Psoas muscle (tissue), 8 donors: ENCODE data around the gene SPECC1L. TPM values are rescaled to one million over a fixed set of nuclear protein-coding genes. Genes with fewer than 3 reads are reported as not detected.
"Not testable (repeated sequence)": the region's sequence is repeated elsewhere in the genome, so short reads cannot be mapped to it uniquely, and the experiment has no call there.

Experiments used
- ATAC-seq, 4 donors: fragments of 200-7000 bp; cut with Tn5 transposase; one replicate each; pipeline ENCODE4 v1.9.1; 2020; ENCODE audit warnings: moderate library complexity in 3 of 4, mild to moderate bottlenecking in 2 of 4
- DNase-seq, 2 donors: peaks; one replicate each; pipeline ENCODE4 v3.0.0-alpha.2; 2020
- H3K27ac ChIP-seq: fragments of 200-600 bp; one replicate; pipeline ENCODE4 v1.8.0; 2022
- H3K27me3 ChIP-seq, 3 donors: fragments of 200-600 bp in 1 of 3; one replicate each; pipeline versions ENCODE4 v1.6.1 to v1.8.0; 2013 to 2022; ENCODE audit warnings: low read length in 2 of 3, mild to moderate bottlenecking in 2 of 3, moderate library complexity in 1 of 3; ENCODE audit not compliant: insufficient read depth in 3 of 3
- H3K36me3 ChIP-seq, 2 donors: fragments of 200-600 bp in 1 of 2; one replicate each; pipeline versions ENCODE4 v1.6.1 to v1.8.0; 2013 to 2022; ENCODE audit warnings: low read depth in 1 of 2, mild to moderate bottlenecking in 1 of 2, moderate library complexity in 1 of 2; ENCODE audit not compliant: insufficient read depth in 1 of 2
- H3K4me1 ChIP-seq: fragments of 200-600 bp; one replicate; pipeline ENCODE4 v1.8.0; 2022
- H3K4me3 ChIP-seq: fragments of 200-600 bp; one replicate; pipeline ENCODE4 v1.8.0; 2022; ENCODE audit warnings: mild to moderate bottlenecking
- H3K9me3 ChIP-seq: fragments of 200-600 bp; one replicate; pipeline ENCODE4 v1.8.0; 2022
- CTCF ChIP-seq: fragments of 200-600 bp; IDR thresholded peaks from one replicate; pipeline ENCODE4 v1.8.0; 2022; ENCODE audit warnings: antibody characterized with exemption
- WGBS, 3 donors: extraction: QIAGEN DNeasy Blood & Tissue Kit; methylation state at CpG; one replicate each; pipeline versions ENCODE4 v1.1.6 to v1.1.7; 2013; 5-methylcytosine and 5-hydroxymethylcytosine counted together
- intact Hi-C, 2 donors: fragments of 100-400 bp; cut with DNase I; formaldehyde crosslinking; loops; one replicate each; pipeline versions ENCODE4 v1.11.0 to v1.14.2; 2022
- polyA plus RNA-seq, 3 donors: library from polyadenylated mRNA; stranded (reverse); fragments of 200-250 nt; gene quantifications; one replicate each; pipeline ENCODE4 v1.2.3, GENCODE V29; 2013
- total RNA-seq, 4 donors: library from RNA; stranded (reverse); fragmentation: NEBNext Ultra II Directional in 2 of 4; extraction: Animal tissue kit (Norgen Biotek cat#: 25700) in 2 of 4; gene quantifications; one replicate each; pipeline versions ENCODE4 v1.2.1 to v1.2.4, GENCODE V29; 2021 to 2023
- donor health status: healthy with polysubstance abuse.
- donor health status: DM: no; HTN: no; CAD: no; lungs with moderate emphysema.
- donor health status: Bipolar disorder and iron deficiency.
- donor health status: healthy.
- donor health status: DM: yes; HTN: yes; CAD: no.
- donor health status: DM: no; HTN: no; CAD: no.
- donor health status: DM: no; HTN: no; CAD: no.
- donor health status: DM: yes; HTN: yes; CAD: no.

The SPECC1L gene
- total and polyA plus RNA-seq, 7 donors = 6.8 to 29.9 (median 23.6) TPM

GRCh38 chr22:24271386-24271854 is 789 bp downstream of the SPECC1L start:
- no peak for TF ChIP-seq CTCF
- no peak for ATAC-seq
- H3K27ac ChIP-seq = peak overlapping the region; percentile 97
- H3K4me1 ChIP-seq = peaks cover 37% of the 10 kb centered on the region
- peak overlapping the region; percentile 89 for H3K4me3 ChIP-seq
- H3K9me3 ChIP-seq = no peaks in the 10 kb centered on the region
- 1 to 2% (median 1%) methylated on average over 25 of the region's 25 CpGs for WGBS, 3 donors
- H3K36me3 ChIP-seq = no peaks in the 10 kb centered on the region
- intact Hi-C loops = loop anchor here in 1 of 2 donors (5.0 kb wide), 1 partner anchor 529 kb away; no protein-coding TSS in a partner anchor
- DNase-seq = peak in 1 of 2 donors; percentile 60
- H3K27me3 ChIP-seq = no peaks in the 10 kb centered on the region

GRCh38 chr22:24273031-24273430 is 2.4 kb downstream of the SPECC1L start:
- H3K4me1 ChIP-seq = peaks cover 37% of the 10 kb centered on the region
- not testable (repeated sequence) for H3K9me3 ChIP-seq, H3K4me3 ChIP-seq, H3K36me3 ChIP-seq, ATAC-seq, H3K27ac ChIP-seq, H3K27me3 ChIP-seq, DNase-seq
- intact Hi-C loops = loop anchor here in 1 of 2 donors (5.0 kb wide), 1 partner anchor 531 kb away; no protein-coding TSS in a partner anchor
- WGBS, 3 donors = 87 to 97% (median 88%) methylated on average over 2 of the region's 2 CpGs

GRCh38 chr22:24273906-24274305 is 3.3 kb downstream of the SPECC1L start:
- H3K27me3 ChIP-seq, DNase-seq, H3K4me3 ChIP-seq, H3K9me3 ChIP-seq, H3K36me3 ChIP-seq, ATAC-seq: not testable (repeated sequence)
- 55 to 67% (median 64%) methylated on average over 4 of the region's 4 CpGs for WGBS, 3 donors
- Histone ChIP-seq H3K27ac (peak overlapping the region; percentile 30), H3K4me1 (peaks cover 41% of the 10 kb centered on the region)
- intact Hi-C loops = loop anchor here in 1 of 2 donors (5.0 kb wide), 1 partner anchor 532 kb away; no protein-coding TSS in a partner anchor

- not testable (repeated sequence) for DNase-seq
- intact Hi-C loops = loop anchor here in 1 of 2 donors (5.0 kb wide), 1 partner anchor 533 kb away; no protein-coding TSS in a partner anchor
- peak overlapping the region; percentile 50 for H3K27ac ChIP-seq
Observed at GRCh38 chr22:24274696-24275405, 4.2 kb downstream of the SPECC1L start.

GRCh38 chr22:24280363-24280762 is 9.7 kb downstream of the SPECC1L start:
- H3K27ac ChIP-seq, H3K9me3 ChIP-seq, ATAC-seq, intact Hi-C loops, H3K27me3 ChIP-seq, H3K4me3 ChIP-seq, DNase-seq: not testable (repeated sequence)
- H3K36me3 ChIP-seq = peaks cover 0 to 17% of the 10 kb centered on the region in 2 donors
- WGBS, 3 donors = 93% methylated on average over 1 of the region's 1 CpG
- peaks cover 18% of the 10 kb centered on the region for H3K4me1 ChIP-seq

More at GRCh38 chr22:24274696-24275405, 4.2 kb downstream of the SPECC1L start:
- not testable (repeated sequence) for H3K9me3 ChIP-seq, H3K27me3 ChIP-seq, ATAC-seq, H3K4me3 ChIP-seq
- Histone ChIP-seq H3K36me3 (peaks cover 0 to 13% of the 10 kb centered on the region in 2 donors), H3K4me1 (peaks cover 44% of the 10 kb centered on the region)
- peak; percentile 6 for TF ChIP-seq CTCF
- 32 to 38% (median 36%) methylated on average over 6 of the region's 7 CpGs for WGBS, 3 donors

GRCh38 chr22:24282401-24282800 is 11.8 kb downstream of the SPECC1L start:
- Histone ChIP-seq H3K27ac (no peak overlapping the region), H3K36me3 (peaks cover 0 to 11% of the 10 kb centered on the region in 2 donors), H3K9me3 (no peaks in the 10 kb centered on the region), H3K4me3 (no peak overlapping the region), H3K27me3 (no peaks in the 10 kb centered on the region), H3K4me1 (peaks cover 32% of the 10 kb centered on the region)
- DNase-seq (no peak), ATAC-seq (no peak)
- no peak for TF ChIP-seq CTCF
- 66 to 82% (median 73%) methylated on average over 2 of the region's 2 CpGs for WGBS, 3 donors
- intact Hi-C loops = no loop called here
